8988T (cell line): ENCODE measurements around the gene ANKS1B.
"Not testable (repeated sequence)": the region's sequence is repeated elsewhere in the genome, so short reads cannot be mapped to it uniquely, and the experiment has no call there.

Experiments
- DNase-seq: peaks from one replicate; pipeline ENCODE4 v3.0.0; 2011

ANKS1B gene

DNA sequence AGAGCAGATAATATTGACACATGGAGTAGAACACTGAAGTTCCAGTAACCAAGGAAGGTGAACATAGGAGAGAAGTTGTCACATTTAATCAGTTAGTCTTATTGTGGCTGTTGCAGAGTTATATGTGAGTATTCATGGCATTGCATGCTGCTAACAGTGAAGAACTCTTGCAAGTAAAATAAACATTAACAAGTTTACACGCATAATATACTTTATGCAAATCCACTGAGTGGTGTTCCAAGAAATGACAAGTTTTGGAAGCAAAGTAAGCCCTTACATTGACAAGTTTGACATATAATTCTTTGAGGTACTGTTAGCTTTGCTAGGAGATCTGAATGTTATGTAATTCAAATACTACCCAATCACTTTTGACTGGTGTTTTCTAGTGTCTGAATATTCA lies 125.6 kb downstream of the ANKS1B start:
- DNase-seq: no peak

DNA sequence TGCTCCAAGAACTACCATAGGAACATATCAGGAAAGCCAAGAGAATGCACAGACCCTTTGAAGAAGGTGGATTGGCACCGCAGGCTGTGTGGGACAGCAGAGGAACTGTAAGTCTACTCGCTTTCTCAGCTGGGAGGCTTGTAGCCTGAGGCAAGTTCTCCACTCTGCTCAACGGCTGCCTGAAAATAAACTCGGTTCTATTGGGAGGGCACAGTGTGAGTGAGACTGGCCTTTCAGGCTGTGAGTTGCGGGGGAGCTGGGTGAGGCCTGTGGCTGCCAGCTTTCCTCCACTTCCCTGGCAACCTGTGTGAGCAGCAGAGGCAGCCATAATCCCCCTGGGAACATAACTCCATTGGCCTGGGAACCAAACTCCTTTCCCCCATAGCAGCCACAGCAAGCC lies 132.1 kb downstream of the ANKS1B start:
- no peak for DNase-seq

DNA sequence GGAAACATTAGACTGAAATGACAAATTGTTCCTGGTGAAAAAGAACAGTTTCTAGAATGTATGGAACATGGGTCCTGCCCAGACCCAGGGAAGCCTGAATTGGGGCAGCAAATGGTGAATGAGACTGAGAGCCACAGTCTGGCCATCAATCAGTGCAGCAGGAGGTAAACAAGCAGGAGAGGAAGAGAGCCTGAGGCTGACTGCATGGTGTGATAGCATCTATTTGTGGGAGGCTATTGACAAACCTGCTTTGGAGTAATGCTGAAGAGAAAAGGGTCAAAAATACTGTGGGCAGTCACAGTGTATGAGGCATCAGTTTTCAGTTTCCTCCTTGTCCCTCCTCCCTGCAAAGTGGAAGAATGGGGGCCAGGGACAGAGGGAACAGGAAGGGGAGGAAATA lies 136.8 kb downstream of the ANKS1B start:
- DNase-seq: no peak

DNA sequence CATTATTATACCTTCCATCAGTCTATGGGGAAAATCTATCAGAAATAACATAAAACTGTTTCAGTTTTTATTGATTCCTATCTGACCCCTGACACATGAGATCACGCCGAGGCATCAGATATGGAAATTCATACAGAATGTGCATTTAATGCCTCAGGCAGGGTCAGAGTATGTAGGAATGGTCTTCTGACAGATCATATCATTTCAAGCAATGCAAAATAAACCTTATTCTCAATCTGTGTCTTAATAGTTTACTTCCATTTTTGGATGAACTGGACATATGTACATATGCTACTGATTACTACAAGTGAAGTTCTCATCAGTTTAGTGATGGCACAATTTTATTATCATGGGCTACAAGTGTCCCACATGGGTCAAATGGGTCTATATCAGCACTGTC lies 150.0 kb downstream of the ANKS1B start:
- DNase-seq: no peak

DNA sequence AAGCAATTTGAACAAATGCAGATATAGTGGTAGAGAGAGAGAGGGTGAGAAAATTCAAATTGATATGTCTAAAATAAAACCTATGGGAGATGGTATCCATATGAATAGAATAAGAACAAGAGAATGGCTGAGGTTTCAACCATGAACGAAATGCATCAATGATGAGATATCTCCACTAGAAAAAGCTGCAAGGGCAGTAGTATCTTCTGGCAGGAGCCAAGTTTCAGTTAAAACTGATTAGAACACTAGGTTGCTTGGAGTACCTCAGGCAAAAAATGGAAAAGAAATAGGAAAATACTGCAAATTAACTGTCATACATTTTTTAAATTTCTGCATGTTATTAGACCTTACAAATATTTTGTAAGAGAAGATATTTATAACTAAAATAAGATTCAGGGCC lies 151.3 kb downstream of the ANKS1B start:
- no peak for DNase-seq

DNA sequence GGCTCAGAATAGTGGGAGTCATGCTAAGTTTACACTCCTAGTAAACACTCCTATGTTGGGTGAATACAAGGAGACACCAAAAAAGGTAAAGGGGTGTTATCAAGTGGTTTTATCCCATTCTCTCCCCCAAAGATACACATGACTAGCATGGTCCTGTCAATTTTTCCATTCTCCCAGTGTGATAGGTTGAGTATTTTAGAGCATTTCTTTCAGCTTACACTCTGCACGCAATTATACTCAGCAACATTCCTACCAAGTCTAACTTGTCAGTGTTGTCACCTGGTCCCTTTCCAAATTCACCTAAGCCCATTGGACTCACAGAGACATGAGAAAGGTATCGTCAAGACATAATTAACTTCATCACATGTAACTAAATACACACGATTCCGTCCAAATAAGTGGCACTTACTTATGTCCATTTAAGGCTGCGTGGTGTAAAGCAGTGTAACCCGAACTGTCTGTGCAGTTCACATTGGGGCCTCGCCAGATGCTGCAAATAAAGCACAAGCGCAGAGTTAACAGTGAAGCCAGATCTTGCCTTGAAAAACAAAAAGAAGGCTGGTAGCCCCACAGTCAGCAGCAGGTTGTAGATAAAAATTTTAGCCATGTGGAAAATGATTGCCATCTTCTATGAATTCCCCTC lies 159.7 kb downstream of the ANKS1B start:
- no peak for DNase-seq

DNA sequence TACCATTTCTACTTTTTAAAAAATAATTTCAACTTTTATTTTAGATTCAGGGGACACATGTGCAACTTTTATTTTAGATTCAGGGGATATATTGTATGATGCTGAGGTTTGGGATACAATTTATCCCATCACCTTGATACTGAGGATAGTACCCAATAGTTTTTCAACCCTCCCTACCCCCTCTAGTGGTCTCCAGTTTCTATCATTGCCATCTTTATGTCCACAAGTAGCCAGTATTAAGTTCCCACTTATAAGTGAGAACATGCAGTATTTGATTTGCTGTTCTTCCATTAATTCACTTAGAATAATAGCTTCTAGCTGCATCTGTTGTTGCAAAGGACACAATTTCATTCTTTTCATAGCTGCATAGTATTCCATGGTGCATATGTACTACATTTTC lies 162.5 kb downstream of the ANKS1B start:
- DNase-seq: no peak

DNA sequence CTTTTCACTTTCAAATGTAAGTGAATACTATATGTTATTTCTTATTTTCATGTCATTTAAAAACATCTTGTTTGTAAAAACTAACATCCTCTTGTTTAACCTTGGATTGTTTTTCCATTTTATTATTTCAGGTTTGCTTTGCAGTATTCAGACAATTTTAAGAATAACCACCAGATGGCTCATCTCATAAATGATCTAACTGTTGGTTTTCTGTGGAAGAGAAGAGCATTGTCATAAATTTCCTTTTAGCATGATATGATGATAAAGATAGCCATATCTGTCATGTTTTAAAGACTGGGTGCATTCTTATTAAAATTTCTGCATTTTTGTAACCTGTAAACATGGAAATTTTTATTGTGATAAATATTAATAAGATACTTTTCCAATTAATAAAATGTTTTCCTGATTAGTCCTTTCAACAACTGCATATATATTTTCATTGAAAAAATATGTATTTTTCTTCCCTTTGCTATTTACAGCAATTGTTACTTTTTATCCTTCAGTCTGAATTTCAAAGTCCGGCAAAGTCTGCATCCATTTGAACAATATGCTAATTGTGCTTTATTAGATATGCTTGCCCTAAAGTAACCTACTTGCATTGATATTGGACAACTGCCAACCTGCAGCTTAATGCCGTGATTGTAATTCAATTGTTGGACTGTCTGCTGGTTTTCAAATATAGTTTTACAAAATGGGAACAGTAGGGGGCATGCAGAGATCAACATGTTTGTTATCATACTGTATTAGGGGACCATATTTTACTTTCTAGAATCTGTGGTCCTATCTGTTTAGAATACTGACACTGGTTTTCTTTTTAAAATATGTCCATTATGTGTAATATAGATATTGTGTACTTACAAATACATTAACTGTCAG lies 173.8 kb downstream of the ANKS1B start:
- no peak for DNase-seq

DNA sequence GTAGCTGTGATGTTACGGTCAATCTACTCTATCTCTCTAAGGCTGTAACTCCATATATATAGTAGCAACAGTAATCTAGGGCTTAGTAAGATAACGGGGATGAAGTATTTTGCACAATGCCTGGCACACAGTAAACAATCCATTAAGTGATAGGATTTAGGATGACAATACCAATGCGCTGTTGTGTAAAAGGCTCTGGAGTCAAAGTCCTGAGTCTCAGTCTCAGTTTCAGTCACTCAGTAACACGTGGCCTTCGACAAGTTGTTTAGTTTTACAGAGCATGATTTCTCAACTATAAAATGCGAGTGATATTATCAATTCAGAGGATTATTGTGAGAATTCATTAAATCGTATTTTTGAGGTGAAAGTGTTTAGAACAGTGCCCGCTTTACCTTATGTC lies 174.8 kb downstream of the ANKS1B start:
- no peak for DNase-seq

DNA sequence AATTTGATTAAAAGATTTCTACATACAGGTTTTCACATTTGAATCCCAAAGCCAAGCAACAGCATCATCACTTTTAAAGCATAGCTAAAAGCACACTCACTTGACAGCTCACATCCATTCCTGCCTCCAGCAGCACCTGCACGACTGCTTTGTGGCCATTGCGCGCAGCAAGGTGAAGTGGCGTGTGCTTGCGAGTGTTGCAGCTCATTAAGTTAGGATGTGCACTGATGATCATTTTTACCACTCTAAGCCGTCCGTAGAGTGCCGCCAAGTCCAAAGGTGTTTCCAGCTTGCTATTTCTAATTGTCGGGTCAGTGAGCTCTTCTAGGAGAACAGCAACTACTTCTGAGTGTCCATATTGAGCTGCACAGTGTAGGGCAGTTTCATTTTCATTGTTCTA lies 178.4 kb downstream of the ANKS1B start:
- no peak for DNase-seq

DNA sequence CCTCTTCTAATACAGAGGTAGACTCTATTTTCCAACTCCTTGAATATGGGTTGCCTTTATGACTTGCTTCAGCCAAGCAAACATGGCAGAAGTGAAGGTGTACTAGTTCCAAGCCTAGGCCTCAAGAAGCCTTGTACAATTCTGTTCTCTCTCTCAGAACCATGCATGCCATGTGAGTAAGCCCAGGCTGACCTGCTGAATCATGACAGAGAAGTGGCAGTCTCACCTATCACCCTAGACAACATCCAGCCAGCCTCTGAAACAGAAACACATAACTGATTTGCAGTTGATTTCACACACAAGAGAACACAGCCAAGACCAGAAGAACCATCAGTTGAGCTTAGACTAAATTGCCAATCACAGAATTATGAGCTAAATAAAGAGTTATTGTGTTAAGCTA lies 180.0 kb downstream of the ANKS1B start:
- DNase-seq: no peak

DNA sequence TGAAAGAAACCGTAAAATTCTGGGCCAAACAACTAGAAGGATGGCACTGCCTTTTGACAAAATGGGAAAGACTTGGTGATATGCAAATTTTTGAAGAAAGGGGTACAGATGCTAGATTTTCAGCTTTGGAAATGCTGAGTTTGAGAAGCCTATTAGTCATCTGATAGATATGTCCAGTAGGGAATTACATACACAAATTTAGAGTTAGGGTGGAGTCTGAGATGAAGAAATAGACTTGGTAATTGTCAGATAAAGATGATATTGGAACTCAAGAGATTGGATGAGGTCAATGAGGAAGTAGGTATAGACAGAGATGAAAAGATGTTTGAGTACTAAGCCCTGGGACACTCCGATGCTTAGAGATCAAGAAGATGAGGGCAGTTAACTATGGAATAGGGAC lies 184.1 kb downstream of the ANKS1B start:
- no peak for DNase-seq

DNA sequence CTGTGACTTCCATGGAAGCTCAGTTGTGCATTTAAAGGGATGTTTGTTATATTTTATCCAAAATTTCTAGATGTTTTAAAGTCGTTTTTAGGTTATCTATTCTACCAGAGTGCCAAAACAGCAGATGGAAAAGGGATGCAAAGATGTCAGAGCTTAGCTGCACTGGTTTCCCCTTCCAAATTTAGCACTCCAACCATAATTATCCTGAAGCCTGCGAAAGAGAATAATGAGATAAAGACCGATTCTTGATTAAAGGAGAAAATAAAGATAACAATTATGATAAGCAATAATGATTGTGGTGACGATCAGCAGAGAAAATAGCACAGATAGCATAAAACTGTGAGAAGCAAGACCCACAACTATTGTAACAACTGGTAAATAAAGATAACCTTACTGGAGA lies 186.8 kb downstream of the ANKS1B start:
- DNase-seq: not testable (repeated sequence)

DNA sequence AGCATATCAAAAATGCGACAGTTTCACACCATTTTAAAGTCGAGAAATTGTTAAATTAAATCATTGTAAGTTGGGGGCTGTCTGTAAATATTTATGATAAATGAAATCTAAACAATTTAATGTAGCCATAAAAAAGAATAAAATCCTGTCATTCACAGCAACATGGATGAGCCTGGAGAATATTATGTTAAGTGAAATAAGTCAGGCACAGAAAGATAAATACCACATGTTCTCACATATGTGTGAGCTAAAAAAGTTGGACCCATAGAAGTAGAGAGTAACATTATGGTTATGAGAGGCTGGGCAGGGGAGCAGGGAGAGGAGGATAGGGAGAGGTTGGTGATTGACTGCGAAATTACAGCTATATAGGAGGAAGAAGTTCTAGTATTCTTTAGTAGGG lies 201.3 kb downstream of the ANKS1B start:
- no peak for DNase-seq

DNA sequence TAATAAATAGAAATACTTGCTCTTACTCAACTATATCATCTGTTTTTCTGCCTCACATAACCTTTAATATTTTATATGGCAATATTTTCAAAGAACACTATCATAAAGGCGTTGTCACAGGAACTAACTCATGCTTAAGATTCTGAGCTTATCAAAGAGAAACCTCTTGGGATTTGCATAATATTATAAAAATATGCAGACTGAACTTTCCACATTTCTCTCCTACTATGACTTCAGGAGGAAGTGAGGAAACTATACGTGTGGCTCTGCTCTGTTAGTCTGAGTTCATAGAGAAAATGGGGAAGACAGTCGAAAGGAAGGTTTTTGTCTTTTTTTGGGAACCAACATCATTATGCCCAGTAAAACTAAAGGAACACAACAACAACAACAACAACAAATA lies 212.5 kb downstream of the ANKS1B start:
- DNase-seq: no peak

DNA sequence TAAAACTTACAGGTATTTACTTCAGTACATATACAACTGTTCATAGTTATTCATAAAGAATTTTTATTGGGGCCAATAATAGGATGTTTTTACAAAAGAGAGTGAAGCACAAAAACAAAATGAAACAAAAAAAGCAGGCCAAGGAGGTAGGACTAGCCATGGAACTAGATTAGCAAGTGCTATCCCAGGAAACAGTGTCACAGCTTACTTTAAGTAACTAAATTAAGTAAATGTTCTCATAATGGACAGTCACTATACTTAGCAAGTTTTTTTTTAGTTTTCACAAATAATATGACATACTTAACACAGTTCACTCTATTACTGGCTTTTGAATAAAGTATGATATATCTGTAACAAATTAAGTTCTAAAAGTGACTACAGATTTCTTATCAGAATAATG lies 213.1 kb downstream of the ANKS1B start:
- DNase-seq: no peak

DNA sequence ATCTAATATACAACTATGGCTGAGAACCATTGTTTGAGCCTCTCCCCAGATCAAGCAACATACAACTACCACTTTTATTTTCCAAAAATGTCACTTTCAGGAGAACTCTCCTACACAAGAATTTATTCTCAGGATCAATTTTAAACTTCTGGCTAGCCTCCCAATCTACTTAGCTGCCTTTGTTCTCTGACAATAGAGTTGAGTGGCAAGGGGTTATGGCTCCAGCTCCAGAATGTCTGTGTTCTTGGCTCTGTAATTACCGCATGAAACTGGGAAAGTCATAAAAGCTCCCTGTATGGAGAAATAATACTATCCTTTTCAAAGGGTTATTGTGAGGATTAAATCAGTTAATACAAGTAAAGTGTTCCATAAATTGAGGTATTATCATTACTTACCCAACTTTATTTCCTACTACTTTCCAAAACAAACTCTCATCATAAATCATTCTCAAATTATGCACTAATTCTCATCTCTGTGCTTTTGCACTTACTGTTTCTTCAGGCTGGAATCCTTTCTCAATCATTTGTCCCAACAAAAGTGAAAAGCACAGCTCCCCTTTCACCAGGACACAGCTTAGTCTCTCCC lies 215.2 kb downstream of the ANKS1B start:
- DNase-seq: no peak

DNA sequence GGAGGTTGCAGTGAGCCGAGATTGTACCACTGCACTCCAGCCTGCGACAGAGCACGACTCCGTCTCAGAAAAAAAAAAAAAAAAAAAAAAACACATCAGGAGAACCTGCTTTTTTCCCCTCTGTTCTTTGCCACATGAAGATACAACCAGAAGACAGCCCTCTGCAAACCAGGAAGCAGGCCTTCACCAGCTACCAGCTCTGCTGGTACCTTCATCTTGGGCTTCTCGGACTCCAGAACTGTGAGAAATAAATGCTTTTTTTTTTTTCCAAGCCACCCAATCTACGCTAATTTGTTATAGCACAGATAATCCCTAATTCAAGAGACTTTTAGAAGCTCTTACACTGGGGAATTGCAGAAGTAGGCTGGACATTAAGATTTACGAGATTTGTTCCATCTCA lies 216.0 kb downstream of the ANKS1B start:
- DNase-seq: no peak

DNA sequence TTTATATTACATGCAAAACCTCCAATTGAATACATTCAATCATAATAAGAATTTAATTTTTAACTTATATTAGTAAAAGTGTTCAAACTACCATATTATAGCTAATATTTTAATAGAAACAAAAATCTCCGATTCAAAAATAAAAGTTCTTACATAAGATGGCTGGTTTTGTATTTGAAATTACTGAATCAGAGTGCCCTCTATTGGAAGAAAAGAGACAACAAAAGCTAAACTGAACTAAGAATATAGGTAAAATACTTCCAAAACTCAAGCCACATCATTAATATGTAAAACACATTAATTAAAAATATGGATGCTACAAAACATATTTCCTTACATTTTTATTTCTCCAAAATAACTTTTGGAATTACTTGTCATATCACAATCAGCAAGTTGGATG lies 216.9 kb downstream of the ANKS1B start:
- no peak for DNase-seq

DNA sequence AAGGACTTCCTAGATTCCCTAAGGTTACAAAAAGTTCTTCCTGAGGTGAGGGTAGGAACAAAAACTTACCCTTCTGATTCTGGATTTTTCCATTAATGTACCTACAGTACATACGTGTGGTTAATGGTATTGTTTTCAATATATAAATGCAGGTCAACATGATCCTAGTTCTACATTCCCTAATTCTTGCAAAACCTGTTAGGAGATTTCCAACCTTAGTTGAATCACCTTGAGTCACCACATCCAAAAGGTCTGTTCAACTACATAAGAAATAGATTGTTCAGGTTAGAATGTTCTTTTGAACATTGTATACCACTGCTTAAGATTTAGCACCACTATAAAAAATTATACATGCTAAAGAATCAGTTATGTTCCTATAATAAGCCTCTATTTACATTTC lies 218.3 kb downstream of the ANKS1B start:
- no peak for DNase-seq

DNA sequence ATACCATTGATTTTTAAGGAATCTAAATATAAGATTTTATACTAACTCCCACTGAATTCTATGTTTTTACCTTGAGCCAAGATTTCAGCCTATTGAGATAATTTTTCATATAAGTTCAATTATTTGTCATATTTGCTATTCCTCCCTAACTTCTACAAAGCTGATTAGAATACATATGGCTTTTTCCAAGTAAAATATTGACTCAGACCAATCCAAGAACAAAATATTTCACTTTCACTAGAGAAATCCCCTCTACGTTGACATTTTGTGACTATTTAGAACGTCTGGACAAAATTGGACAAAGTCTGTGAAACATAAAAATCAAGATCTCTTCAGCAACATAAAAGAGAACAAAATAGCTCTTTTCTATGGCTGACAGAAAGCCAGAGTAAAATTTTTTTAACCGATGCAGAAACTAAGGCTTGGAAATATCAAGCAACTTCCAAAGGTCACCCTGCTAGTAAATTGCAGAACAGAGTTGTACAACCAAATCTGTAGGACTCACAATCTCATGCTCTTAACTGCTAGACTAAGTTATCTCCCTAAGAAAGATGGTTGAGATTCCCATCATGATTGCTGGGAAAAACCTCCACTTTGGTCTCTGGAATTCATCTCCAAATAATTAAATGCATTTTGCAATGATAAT lies 219.1 kb downstream of the ANKS1B start:
- DNase-seq: no peak

DNA sequence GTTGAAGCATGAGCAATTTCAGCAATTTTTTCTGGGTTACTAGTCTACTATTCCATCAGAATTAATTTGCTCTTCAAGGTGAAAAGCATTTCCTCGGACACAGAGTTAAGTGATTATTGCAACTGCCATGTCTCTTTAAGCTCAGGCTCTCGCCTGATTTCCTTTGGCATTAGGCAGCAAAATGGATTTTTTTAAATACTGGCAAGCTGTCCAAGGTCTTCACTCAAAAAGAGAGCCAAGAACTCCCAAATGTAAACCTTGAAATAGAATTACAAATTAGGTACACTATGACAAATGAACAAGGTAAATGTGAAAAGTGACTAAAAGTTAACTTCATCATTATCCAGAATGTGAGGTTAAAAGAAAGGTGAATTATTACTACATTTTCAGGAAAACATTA lies 225.3 kb downstream of the ANKS1B start:
- DNase-seq: no peak

DNA sequence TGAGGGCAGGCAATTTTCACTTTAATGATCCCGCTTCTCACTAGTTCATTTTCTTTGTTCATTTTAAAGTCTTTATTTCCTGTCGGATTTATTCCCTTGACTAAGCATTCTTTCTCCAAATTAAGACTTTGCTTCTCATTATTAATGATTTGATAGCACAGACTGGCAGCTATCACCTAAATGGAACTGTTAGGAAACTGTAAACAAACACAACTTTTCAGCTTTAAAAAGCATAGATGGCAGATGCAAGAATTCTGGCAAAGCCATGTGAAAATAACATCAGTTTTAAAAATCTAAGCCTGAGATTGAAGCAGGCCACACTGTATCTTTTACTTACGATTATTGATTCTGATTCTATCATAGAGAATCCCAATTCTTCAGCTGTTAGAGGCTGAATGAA lies 225.7 kb downstream of the ANKS1B start:
- DNase-seq: no peak

DNA sequence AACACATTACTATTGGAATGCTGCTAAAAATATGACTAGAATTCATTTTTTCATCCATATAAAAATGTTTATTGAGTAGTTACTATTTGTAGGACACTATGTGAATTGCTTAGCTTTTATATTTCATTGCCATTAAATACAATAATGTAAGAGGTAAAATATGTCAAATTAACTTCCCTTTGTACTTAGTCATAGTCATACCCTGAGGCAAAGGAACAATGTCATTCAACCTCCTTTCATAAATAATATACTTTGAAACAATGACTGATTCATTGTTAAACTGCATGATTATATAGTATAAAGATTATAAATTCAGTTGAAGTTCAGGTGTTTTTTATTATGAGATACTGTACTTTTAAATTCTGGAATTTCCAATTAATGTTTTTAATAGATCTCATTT lies 232.0 kb downstream of the ANKS1B start:
- DNase-seq: no peak
